ENCODE measurements around the gene ATP1A2. TPM values are rescaled to one million over a fixed set of nuclear protein-coding genes. Genes with fewer than 3 reads are reported as not detected.
A peak's percentile ranks its signal among the peaks of the same experiment; 100 is the strongest.

ATP1A2 gene
- polyA plus RNA-seq, 4 donors: 3.9 to 5.7 (median 4.8) TPM

DNA sequence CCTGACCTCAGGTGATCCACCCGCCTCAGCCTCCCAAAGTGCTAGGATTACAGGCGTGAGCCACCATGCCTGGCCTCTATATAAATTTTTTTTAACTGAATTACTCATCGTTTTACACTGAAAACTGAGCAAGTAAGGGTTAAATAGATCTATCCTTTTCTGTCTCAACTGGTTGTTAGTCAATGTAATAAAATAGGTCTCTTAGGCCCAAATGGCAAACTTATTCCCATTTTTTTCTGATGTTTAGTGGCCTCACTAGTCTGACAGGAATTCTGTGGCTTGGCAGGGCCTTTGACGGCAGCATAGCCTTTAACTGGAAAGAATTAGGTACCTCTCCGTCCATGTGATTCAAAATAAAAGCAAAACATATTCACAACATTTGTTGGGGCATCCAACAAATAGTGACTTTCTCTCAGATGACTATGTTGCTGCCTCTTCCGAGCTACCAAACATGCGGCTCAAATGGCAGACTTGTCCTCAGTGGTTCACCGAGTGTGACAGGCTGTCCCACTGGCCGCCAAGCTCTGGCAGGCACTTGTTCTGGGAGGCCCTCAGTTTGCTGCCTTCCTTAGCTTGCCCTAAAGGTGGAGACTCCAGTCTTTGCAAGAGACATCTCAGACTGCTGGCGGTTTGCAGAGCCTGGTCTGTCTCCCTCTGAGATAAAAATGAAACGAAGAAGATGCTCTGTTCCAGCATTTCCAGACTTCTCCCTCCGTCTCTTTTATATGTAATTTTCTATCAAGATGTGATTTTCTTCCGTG, 53.2 kb downstream of the ATP1A2 start:
- DNase-seq (ENCODE audit: low read depth in 4 of 4, low spot score in 2 of 4): no peak

DNA sequence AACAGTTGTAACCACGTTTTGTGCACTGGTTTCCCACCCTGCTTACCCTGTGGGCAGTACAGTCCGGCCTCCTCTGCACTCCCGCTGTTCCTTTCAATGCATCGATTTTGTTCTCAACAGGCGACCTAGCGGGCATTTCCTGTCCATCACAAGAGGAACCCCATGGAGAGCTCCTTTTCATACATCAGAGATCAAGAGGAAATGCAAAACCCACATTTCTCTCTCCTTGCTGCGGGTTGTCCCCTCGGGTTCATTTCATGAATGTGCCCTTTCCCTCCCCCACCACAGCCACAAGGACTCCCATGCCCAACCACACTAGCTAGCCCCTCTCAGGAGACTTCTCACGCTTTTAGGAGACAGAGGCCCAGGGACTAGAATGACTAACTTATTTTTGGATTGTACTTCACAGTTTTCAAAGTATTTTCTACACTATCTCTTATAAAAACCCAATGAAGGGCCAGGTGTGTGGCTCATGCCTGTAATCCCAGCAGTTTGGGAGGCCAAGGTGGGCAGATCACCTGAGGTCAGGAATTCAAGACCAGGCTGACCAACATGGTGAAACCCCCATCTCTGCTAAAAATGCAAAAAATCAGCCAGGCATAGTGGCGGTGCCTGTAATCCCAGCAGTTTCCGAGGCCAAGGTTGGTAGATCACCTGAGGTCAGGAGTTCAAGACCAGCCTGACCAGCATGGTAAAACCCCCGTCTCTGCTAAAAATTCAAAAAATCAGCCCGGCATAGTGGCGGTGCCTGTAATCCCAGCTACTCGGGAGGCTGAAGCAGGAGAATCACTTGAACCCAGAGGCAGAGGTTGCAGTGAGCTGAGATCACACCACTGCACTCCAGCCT, 54.2 kb downstream of the ATP1A2 start:
- peak in 1 of 4 donors; percentile 15 for DNase-seq (ENCODE audit: low read depth in 4 of 4, low spot score in 2 of 4)

DNA sequence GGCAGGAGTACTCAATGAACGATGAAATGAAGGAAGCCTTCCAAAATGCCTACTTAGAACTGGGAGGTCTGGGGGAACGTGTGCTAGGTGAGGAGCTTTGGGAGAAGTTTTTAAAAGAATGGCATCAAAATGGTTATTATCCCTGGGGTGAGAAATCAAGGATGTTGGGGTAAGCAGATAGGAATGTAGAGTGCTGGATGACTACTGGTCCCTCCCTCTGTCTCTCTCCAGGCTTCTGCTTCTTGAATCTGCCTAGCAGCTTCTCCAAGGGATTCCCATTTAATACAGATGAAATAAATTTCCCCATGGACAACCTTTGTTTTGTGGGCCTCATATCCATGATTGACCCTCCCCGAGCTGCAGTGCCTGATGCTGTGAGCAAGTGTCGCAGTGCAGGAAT, 55.8 kb downstream of the ATP1A2 start:
- no peak for DNase-seq (ENCODE audit: low read depth in 4 of 4, low spot score in 2 of 4)

DNA sequence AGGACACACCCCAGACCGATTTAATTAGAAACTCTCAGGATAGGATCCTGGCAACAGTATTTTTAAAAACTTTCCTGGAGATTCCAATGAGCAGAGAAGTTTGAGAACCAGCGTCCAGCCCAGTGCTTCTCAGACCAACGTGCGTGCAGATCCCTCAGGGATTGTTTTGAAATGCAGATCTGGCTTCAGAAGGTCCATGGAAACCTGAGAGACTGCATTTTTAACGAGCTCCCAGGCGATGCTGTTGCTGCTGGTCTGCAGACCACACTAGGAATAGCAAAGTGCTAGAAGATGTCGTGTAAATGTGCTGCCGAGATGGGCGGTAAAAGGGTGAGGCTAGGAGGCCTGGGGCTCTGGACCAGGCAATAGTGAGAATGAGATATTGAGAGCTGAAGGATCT, 56.4 kb downstream of the ATP1A2 start:
- DNase-seq (ENCODE audit: low read depth in 4 of 4, low spot score in 2 of 4): no peak

DNA sequence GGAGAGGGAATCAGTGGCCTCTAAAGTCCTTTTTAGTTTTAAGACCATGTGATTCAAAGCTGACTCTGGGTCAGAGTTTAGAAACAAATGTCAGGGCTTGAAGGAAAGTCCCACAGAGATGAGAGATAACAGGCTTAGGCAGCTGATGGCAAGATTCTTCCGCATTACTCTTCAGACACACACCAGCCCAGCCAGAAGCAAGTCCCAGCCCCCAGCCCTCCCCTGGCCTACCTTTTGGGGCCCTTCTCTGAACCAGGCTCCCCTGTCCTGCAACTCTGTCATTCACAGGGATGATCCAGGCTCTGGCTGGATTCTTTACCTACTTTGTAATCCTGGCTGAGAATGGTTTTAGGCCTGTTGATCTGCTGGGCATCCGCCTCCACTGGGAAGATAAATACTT, 61.7 kb downstream of the ATP1A2 start:
- DNase-seq (ENCODE audit: low read depth in 4 of 4, low spot score in 2 of 4): no peak

DNA sequence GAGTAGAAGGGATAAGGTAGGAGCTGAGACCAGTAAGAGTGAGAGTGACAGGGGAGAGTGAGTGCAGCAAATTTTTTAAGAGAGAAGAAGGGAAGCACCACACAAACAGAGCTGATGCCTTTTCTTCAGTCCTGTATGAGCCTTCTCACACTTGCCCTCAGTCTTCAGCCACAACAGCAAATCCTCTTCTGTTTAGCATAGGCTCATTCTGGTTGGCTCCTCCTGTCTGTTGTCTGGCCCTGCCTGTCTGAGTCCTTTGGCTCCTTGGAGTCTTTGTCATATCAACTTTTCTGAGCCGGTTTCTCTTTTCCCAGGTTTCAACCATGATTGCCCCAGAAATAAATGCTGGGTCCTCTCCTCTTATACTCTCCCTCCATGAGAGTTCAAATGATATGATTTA, 62.1 kb downstream of the ATP1A2 start:
- no peak for DNase-seq (ENCODE audit: low read depth in 4 of 4, low spot score in 2 of 4)

DNA sequence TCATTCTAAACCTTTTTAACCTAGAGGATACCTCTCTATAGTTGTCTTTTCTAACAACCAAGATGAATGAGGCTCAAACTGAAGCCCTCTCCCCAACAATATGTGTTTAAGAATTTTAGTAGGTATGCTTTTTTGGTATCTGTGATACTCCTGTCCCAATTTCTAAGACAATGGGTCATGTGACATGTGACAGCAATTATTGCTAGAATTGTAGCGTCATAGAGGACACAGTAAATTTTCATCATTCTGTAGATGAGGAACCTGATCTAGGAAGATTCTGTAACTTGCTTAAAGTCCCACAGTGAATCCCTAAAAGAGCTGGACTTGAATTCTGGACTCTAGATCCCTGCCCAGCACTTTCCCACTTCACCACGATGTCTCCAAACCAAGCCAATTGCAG, 63.2 kb downstream of the ATP1A2 start:
- no peak for DNase-seq (ENCODE audit: low read depth in 4 of 4, low spot score in 2 of 4)

DNA sequence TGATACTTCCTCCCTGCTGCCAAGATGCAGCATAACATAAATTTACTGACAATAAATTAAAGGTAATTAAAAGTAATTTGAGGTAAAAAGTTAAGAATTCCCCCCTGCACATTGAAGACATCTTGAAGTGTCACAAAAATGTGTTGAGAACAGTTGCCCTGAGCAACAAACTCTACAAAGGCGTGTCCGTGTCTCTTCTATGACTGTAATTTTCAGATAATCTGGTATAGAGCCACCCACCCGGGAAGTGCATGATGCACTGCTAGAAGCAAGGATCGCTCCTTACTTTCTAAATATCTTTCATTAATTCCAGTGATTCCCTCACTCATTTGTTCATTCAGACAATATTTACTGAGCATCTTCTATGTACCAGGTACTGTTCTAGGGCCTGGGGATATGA, 63.8 kb downstream of the ATP1A2 start:
- no peak for DNase-seq (ENCODE audit: low read depth in 4 of 4, low spot score in 2 of 4)

DNA sequence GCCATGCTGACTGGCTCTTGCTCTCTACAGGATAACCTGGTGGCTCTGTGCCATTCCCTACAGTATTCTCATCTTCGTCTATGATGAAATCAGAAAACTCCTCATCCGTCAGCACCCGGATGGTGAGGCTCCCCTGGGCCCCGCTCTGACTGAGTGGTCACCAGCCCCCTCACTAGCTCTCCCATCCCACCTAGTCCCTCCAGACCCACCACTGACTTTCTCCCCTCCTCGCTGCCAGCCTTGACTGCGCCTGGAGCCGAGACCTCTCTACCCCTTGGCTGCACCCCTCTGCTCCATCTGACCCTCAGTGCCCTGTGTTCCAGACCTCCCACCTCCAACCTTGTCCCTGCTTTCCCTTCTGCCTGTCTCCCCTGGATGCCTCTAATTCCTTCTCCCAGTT, 70.7 kb downstream of the ATP1A2 start:
- DNase-seq (ENCODE audit: low read depth in 4 of 4, low spot score in 2 of 4): no peak

DNA sequence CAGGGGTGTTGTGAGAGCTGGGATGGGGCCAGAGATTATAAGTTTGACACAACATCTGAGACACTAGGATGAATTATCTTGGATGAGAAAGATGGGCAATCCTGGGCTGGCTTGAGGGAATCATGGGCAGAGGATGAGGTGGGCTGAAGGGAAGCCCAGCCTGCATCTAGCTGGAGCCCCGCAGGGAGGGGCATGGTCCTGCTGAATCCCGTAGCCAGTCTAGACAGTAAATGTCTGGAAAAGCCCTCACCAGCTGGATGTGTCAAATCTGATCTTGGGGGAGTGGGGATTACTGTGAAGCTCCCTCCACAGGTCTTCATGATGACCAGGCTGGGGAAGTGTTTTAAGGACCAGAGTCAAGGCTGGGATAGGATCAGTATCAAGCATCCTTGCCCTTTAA, 71.2 kb downstream of the ATP1A2 start:
- no peak for DNase-seq (ENCODE audit: low read depth in 4 of 4, low spot score in 2 of 4)

DNA sequence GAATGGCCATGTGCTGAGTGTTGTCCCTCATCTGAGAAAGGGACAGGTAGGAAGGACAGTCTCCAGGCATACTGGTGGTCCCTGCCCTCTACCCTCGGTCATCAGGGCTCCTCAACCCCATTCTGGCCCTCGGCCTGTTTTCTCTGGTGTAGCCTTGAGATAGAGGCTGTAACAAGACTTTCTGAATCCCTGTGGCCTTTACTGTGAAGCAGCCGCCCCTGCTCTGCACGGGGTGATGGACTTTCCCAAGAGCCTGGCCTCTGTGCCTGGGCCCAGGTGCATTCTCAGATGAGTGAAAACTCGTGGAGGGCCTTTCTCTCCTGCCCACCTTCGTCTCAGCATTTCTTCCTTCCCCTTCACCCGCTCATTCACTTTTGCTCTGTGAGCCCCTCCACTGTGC, 71.8 kb downstream of the ATP1A2 start:
- no peak for DNase-seq (ENCODE audit: low read depth in 4 of 4, low spot score in 2 of 4)

DNA sequence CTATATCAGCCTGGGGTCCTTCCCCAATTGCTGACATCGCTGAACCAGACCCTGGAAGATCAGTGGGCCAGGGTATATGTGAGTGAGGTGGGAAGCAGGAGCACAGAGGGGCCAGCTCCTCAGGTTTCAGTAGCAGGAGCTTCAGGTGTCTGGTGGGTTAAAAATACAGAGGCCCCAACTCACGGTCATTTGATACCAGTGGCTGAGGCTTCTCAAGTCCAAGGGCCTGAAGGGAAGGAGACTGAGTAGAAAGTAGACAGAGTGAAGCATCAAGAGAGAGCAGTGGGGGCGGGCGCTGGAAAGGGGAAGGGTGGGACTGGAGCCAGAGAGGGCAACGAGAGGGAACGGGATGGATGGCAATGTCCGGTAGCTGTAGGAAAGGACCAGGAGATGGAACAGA, 72.8 kb downstream of the ATP1A2 start:
- no peak for DNase-seq (ENCODE audit: low read depth in 4 of 4, low spot score in 2 of 4)

DNA sequence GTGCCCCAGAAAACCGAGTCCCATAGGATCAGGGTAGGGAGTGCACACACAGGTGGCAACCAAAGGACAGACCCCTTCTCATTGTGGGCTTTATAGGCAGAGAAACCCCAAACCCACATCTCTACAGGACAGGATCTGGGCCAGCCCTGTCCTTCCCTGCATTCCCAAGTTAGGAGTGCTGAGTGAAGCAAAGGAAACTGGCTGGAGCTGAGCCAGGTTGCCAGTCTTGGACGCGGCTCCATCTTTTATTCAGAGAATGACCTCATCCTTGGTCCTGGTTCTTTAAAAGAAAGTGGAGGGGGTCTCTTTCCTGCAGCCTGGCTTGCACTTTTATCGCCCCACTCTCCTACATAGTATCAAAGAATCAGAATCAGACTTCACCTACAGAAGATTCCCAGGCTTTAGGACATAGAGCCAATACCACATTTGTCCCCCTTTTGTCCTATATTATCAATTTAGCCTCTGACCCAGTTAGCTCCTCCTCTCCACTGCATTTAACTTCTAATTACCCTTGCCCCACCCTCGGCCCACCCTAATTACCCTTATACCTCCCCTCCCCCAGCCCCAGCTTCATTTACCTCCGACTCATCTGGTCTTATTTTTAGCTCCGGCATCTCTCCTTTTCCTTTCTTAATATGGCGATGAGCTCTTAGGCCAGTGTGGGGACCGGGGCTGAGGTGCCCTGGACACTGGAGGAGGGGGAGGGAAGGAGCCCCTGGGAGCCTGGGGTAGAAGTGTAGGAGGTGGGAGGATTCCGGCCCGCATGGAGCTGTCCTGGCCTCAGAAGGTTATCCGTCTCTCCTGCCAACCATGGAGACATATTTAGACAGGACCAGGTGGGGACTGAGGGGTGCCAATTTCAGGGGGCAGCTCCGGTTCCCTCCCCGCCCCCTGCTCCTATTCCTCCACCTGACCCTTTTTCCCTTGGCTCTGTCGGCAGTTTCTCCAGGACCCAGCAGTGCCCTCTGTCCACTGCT, 74.4 kb downstream of the ATP1A2 start, which contains the start of gene CASQ1:
Gene CASQ1, plus strand, starts transcription at position 927 of the 977 bp plus-strand sequence. CDS start 177 bp downstream, outside the sequence.
- no peak for DNase-seq (ENCODE audit: low read depth in 4 of 4, low spot score in 2 of 4)

DNA sequence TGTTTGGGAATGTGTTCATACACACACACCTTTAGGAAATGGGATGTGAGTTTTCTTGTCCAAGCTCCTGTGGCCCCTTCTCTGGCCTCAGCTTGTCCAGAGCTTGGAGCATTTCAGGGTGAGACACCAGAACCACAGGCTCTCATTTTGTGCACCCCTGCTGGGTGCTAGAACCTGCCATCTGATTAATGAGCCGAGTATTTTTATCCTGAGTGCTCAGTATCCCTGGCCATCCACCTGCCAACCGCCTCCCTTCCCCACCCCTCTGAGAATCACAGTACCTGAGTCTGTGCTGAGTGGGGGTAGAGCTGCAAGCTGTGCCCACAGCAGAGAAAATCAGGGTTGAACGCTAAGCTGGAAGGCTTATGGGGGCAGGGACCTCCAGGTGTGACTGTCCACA, 76.2 kb downstream of the ATP1A2 start:
- no peak for DNase-seq (ENCODE audit: low read depth in 4 of 4, low spot score in 2 of 4)

DNA sequence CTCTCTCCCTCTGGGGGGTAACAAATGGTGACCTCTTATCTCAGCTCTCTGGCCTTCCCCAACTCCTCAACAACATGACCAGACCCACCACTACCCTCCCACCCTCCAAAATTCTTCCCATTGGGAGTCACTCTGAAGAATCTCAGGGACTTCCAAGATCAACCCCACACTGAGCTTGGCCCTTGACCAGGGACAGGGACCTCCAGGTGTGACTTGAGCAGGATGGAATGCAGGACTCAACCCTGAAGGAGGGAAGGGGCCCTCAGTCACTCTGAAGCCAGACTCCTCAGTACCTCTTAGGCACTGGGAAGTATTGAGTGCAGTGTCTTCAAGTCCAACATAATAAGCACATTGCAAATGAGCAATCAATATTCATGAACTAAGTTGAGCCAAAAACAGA, 76.7 kb downstream of the ATP1A2 start:
- no peak for DNase-seq (ENCODE audit: low read depth in 4 of 4, low spot score in 2 of 4)

Other genes with a start within 250 kb of the ATP1A2 start
- gene CFAP45, start 215.6 kb upstream of the ATP1A2 start, polyA plus RNA-seq (ENCODE audit: insufficient read length in 4 of 4): 1 to 10 TPM; 3.7 to 5.2 (median 4.3) TPM
- 100 to 1,000 TPM; 124 to 149 (median 130) TPM for gene TAGLN2, start 190.3 kb upstream of the ATP1A2 start, polyA plus RNA-seq (ENCODE audit: insufficient read length in 4 of 4)
- 10 to 100 TPM in 3 of 4 donors, 1 to 10 TPM in 1; 10.0 to 26.1 (median 18.3) TPM for gene IGSF9, start 170.1 kb upstream of the ATP1A2 start, polyA plus RNA-seq (ENCODE audit: insufficient read length in 4 of 4)
- not detected for gene SLAMF9, start 161.5 kb upstream of the ATP1A2 start, polyA plus RNA-seq (ENCODE audit: insufficient read length in 4 of 4)
- 10 to 100 TPM; 10.8 to 14.9 (median 11.6) TPM for gene PIGM, start 83.8 kb upstream of the ATP1A2 start, polyA plus RNA-seq (ENCODE audit: insufficient read length in 4 of 4)
- gene KCNJ10, start 45.6 kb upstream of the ATP1A2 start, polyA plus RNA-seq (ENCODE audit: insufficient read length in 4 of 4): 10 to 100 TPM; 23.4 to 30.9 (median 23.9) TPM
- gene KCNJ9, start 34.2 kb upstream of the ATP1A2 start, polyA plus RNA-seq (ENCODE audit: insufficient read length in 4 of 4): under 1 TPM; 0.08 to 0.14 (median 0.12) TPM
- gene IGSF8, start 17.1 kb upstream of the ATP1A2 start, polyA plus RNA-seq (ENCODE audit: insufficient read length in 4 of 4): 10 to 100 TPM; 26.9 to 43.7 (median 38.6) TPM
- gene ATP1A4, start 35.8 kb downstream of the ATP1A2 start, polyA plus RNA-seq (ENCODE audit: insufficient read length in 4 of 4): under 1 TPM in 3 of 4 donors, not detected in 1; 0.04 to 0.43 (median 0.26) TPM
- gene CASQ1, start 74.8 kb downstream of the ATP1A2 start, polyA plus RNA-seq (ENCODE audit: insufficient read length in 4 of 4): under 1 TPM; 0.13 to 0.63 (median 0.33) TPM
- 100 to 1,000 TPM in 2 of 4 donors, 10 to 100 TPM in 2; 86.1 to 130 (median 108) TPM for gene PEA15, start 89.6 kb downstream of the ATP1A2 start, polyA plus RNA-seq (ENCODE audit: insufficient read length in 4 of 4)
- 100 to 1,000 TPM; 160 to 276 (median 224) TPM for gene DCAF8, start 146.8 kb downstream of the ATP1A2 start, polyA plus RNA-seq (ENCODE audit: insufficient read length in 4 of 4)
- 10 to 100 TPM; 72.1 to 91.4 (median 78.8) TPM for gene PEX19, start 169.4 kb downstream of the ATP1A2 start, polyA plus RNA-seq (ENCODE audit: insufficient read length in 4 of 4)
- 100 to 1,000 TPM; 140 to 179 (median 159) TPM for gene COPA, start 227.5 kb downstream of the ATP1A2 start, polyA plus RNA-seq (ENCODE audit: insufficient read length in 4 of 4)
- 100 to 1,000 TPM; 141 to 159 (median 155) TPM for gene NCSTN, start 227.6 kb downstream of the ATP1A2 start, polyA plus RNA-seq (ENCODE audit: insufficient read length in 4 of 4)

Data from left renal cortex interstitium (tissue), 4 donors.